CD14-positive monocyte (primary cell): ENCODE results near the gene STK11. TPM values are rescaled to one million over a fixed set of nuclear protein-coding genes. Genes with fewer than 3 reads are reported as not detected.

Experiments
- DNase-seq, 3 donors: peaks; one replicate each; pipeline ENCODE4 v3.0.0-alpha.2; 2011 to 2022
- H2AFZ ChIP-seq: 2 replicates; pipeline ENCODE4 v1.6.0; 2012; ENCODE audit warnings: mild to moderate bottlenecking, low read depth, low read length, inconsistent platforms; ENCODE audit not compliant: insufficient read depth, poor library complexity, severe bottlenecking
- H3K27ac ChIP-seq, 2 donors: 1 replicate in 1 of 2; 2 replicates in 1 of 2; pipeline ENCODE4 v1.5.1; 2012 to 2013; ENCODE audit warnings: low read length in 2 of 2, control low read depth in 1 of 2, inconsistent platforms in 1 of 2, low read depth in 1 of 2, mild to moderate bottlenecking in 1 of 2
- H3K27me3 ChIP-seq, 2 donors: one replicate each; pipeline versions ENCODE4 v1.6.0 to v1.6.1; 2011 to 2013; ENCODE audit warnings: low read length in 2 of 2; ENCODE audit not compliant: control insufficient read depth in 2 of 2, insufficient read depth in 2 of 2
- H3K36me3 ChIP-seq, 2 donors: replicated peaks in 1 of 2; 1 replicate in 1 of 2; 2 replicates in 1 of 2; pipeline versions ENCODE4 v1.5.1 to v1.6.1; 2012 to 2013; ENCODE audit warnings: low read length in 2 of 2, control low read depth in 1 of 2, inconsistent platforms in 1 of 2, mild to moderate bottlenecking in 1 of 2; ENCODE audit not compliant: insufficient read depth in 2 of 2, control insufficient read depth in 1 of 2
- H3K4me1 ChIP-seq, 2 donors: 1 replicate in 1 of 2; 2 replicates in 1 of 2; pipeline versions ENCODE4 v1.5.1 to v1.6.1; 2012 to 2013; ENCODE audit warnings: low read length in 2 of 2, control low read depth in 1 of 2, inconsistent platforms in 1 of 2, mild to moderate bottlenecking in 1 of 2, moderate library complexity in 1 of 2; ENCODE audit not compliant: insufficient read depth in 2 of 2, control insufficient read depth in 1 of 2
- H3K4me2 ChIP-seq: replicated peaks from 2 replicates; pipeline ENCODE3; 2012; ENCODE audit warnings: low read length, moderate library complexity, mild to moderate bottlenecking; ENCODE audit not compliant: poor library complexity, severe bottlenecking; ENCODE audit errors: extremely low read depth
- H3K4me3 ChIP-seq, 3 experiments: fragments of 200-600 bp in 1 of 3; sonication (generic) in 1 of 3; replicated peaks in 1 of 3; 1 replicate in 2 of 3; 2 replicates in 1 of 3; pipeline ENCODE4 v1.5.1; 2011 to 2013; ENCODE audit warnings: low read length in 3 of 3, mild to moderate bottlenecking in 3 of 3, control low read depth in 2 of 3, low read depth in 2 of 3, inconsistent platforms in 1 of 3, moderate library complexity in 1 of 3
- H3K79me2 ChIP-seq: 2 replicates; pipeline ENCODE4 v1.6.0; 2012; ENCODE audit warnings: mild to moderate bottlenecking, control low read depth, inconsistent platforms, low read length, moderate library complexity; ENCODE audit not compliant: insufficient read depth
- H3K9ac ChIP-seq: 2 replicates; pipeline ENCODE4 v1.6.0; 2017; ENCODE audit warnings: low read length, mild to moderate bottlenecking; ENCODE audit not compliant: insufficient read depth, poor library complexity, severe bottlenecking
- H3K9me3 ChIP-seq, 2 donors: replicated peaks in 1 of 2; 1 replicate in 1 of 2; 2 replicates in 1 of 2; pipeline versions ENCODE4 v1.5.1 to v1.6.1; 2012 to 2013; ENCODE audit warnings: low read length in 2 of 2, control low read depth in 1 of 2; ENCODE audit not compliant: control insufficient read depth in 1 of 2, insufficient read depth in 1 of 2
- H4K20me1 ChIP-seq: 2 replicates; pipeline ENCODE4 v1.6.0; 2012; ENCODE audit warnings: mild to moderate bottlenecking, low read length, control low read depth, moderate library complexity; ENCODE audit not compliant: insufficient read depth
- H3K27ac Mint-ChIP-seq, 7 donors: one replicate each; pipeline ENCODE4 v1.8.0; 2020; ENCODE audit warnings: mild to moderate bottlenecking in 7 of 7, mixed read lengths in 7 of 7, moderate library complexity in 6 of 7, inconsistent platforms in 2 of 7
- H3K27me3 Mint-ChIP-seq, 3 donors: one replicate each; pipeline ENCODE4 v1.8.0; 2021 to 2022; ENCODE audit warnings: low read depth in 3 of 3, mild to moderate bottlenecking in 3 of 3, mixed read lengths in 3 of 3, moderate library complexity in 3 of 3, inconsistent platforms in 1 of 3
- H3K36me3 Mint-ChIP-seq, 2 donors: one replicate each; pipeline ENCODE4 v1.8.0; 2020; ENCODE audit warnings: mixed read lengths in 2 of 2, inconsistent platforms in 1 of 2, mild to moderate bottlenecking in 1 of 2
- H3K4me1 Mint-ChIP-seq: one replicate; pipeline ENCODE4 v1.8.0; 2020; ENCODE audit warnings: mild to moderate bottlenecking, mixed read lengths
- H3K4me3 Mint-ChIP-seq, 2 donors: one replicate each; pipeline ENCODE4 v1.8.0; 2020; ENCODE audit warnings: mild to moderate bottlenecking in 2 of 2, mixed read lengths in 2 of 2, moderate library complexity in 1 of 2
- H3K9me3 Mint-ChIP-seq, 7 donors: one replicate each; pipeline ENCODE4 v1.8.0; 2020 to 2022; ENCODE audit warnings: mixed read lengths in 7 of 7, mild to moderate bottlenecking in 6 of 7, moderate library complexity in 6 of 7, inconsistent platforms in 2 of 7
- CTCF ChIP-seq: fragments of 200-600 bp; IDR thresholded peaks from one replicate; pipeline ENCODE4 v1.8.0; 2022; ENCODE audit warnings: antibody characterized with exemption, mild to moderate bottlenecking
- WGBS: methylation state at CpG from one replicate; pipeline ENCODE4 v1.1.5; 2013; ENCODE audit warnings: missing lambda C conversion rate; ENCODE audit not compliant: insufficient coverage; 5-methylcytosine and 5-hydroxymethylcytosine counted together
- intact Hi-C, 2 donors: fragments of 100-400 bp; cut with micrococcal nuclease; formaldehyde crosslinking; loops; one replicate each; pipeline versions ENCODE4 v1.15.0 to v1.15.1; 2023
- polyA plus RNA-seq, 3 donors: library from polyadenylated mRNA; depleted of rRNA in 1 of 3; unstranded in 2 of 3; stranded (reverse) in 1 of 3; fragments of 300-500 nt in 2 of 3; fragments of >200 nt in 1 of 3; fragmentation: Illumina TruSeq in 2 of 3; gene quantifications; 1 replicate in 2 of 3; 2 replicates in 1 of 3; pipeline ENCODE4 v1.2.3, GENCODE V29; 2012 to 2021

STK11 gene
- polyA plus RNA-seq, 3 donors = 6.2 to 72.1 (median 15.4) TPM

GRCh38 chr19:1252821-1253513, 47.4 kb downstream of the STK11 start:
- peak overlapping the region; percentile 93 for H3K9ac ChIP-seq
- no peaks in the 10 kb centered on the region for H3K27me3 ChIP-seq
- peaks cover 37 to 49% of the 10 kb centered on the region in 2 donors for H3K36me3 Mint-ChIP-seq
- DNase-seq = peak; percentile 92 to 97 (median 95)
- H3K27me3 Mint-ChIP-seq = peaks cover 0 to 4% (median 0%) of the 10 kb centered on the region in 3 donors
- H3K4me3 Mint-ChIP-seq = peak overlapping the region; percentile 80 to 97
- H3K4me3 ChIP-seq = peak overlapping the region; percentile 77 to 99 (median 89)
- peaks cover 29% of the 10 kb centered on the region for H3K4me1 Mint-ChIP-seq
- peak overlapping the region; percentile 85 to 97 (median 94) for H3K27ac Mint-ChIP-seq
- H3K27ac ChIP-seq = peak overlapping the region; percentile 92 to 94
- WGBS = 0% methylated on average over 3 of the region's 26 CpGs
- H3K79me2 ChIP-seq = peaks cover 75% of the 10 kb centered on the region
- peak overlapping the region; percentile 96 for H3K4me2 ChIP-seq
- no peaks in the 10 kb centered on the region for H3K9me3 ChIP-seq
- TF ChIP-seq CTCF = peak; percentile 10
- intact Hi-C loops = loop anchor here in 1 of 2 donors (1.0 kb wide), 1 partner anchor 7 kb away; no protein-coding TSS in a partner anchor
- H3K9me3 Mint-ChIP-seq = peaks cover 0 to 2% (median 0%) of the 10 kb centered on the region in 7 donors
- peaks cover 80% of the 10 kb centered on the region for H4K20me1 ChIP-seq
- no peak overlapping the region for H2AFZ ChIP-seq
- H3K36me3 ChIP-seq = peaks cover 47 to 56% of the 10 kb centered on the region in 2 donors
- H3K4me1 ChIP-seq = peaks cover 43 to 50% of the 10 kb centered on the region in 2 donors

- Histone ChIP-seq H4K20me1 (peaks cover 85% of the 10 kb centered on the region), H3K9me3 (no peaks in the 10 kb centered on the region), H2AFZ (no peak overlapping the region), H3K4me1 (peaks cover 47 to 54% of the 10 kb centered on the region in 2 donors), H3K4me3 (peak overlapping the region; percentile 77 to 99 (median 89)), H3K27ac (peak overlapping the region; percentile 92 to 94), H3K4me2 (peak overlapping the region; percentile 96), H3K79me2 (peaks cover 80% of the 10 kb centered on the region), H3K27me3 (no peaks in the 10 kb centered on the region), H3K36me3 (peaks cover 49 to 60% of the 10 kb centered on the region in 2 donors), H3K9ac (peak overlapping the region; percentile 93)
- no peak for TF ChIP-seq CTCF
- H3K9me3 Mint-ChIP-seq = peaks cover 0 to 2% (median 0%) of the 10 kb centered on the region in 7 donors
- DNase-seq = no peak
- peak overlapping the region; percentile 85 to 97 (median 94) for H3K27ac Mint-ChIP-seq
- peaks cover 34% of the 10 kb centered on the region for H3K4me1 Mint-ChIP-seq
- H3K36me3 Mint-ChIP-seq = peaks cover 37 to 55% of the 10 kb centered on the region in 2 donors
- intact Hi-C loops = no loop called here
- peak overlapping the region; percentile 77 to 80 for H3K4me3 Mint-ChIP-seq
- 44% methylated on average over 20 of the region's 23 CpGs for WGBS
- H3K27me3 Mint-ChIP-seq = peaks cover 0 to 4% (median 0%) of the 10 kb centered on the region in 3 donors
These were observed 48.0 kb downstream of the STK11 start for GRCh38 chr19:1253514-1254080.
